ENCODE measurements around the gene C6orf136. TPM values are rescaled to one million over a fixed set of nuclear protein-coding genes. Genes with fewer than 3 reads are reported as not detected.
A peak's percentile ranks its signal among the peaks of the same experiment; 100 is the strongest.

Gene C6orf136
- total RNA-seq, 4 donors from 2014 or later, result 10.0 to 31.3 (median 15.5) TPM

DNA sequence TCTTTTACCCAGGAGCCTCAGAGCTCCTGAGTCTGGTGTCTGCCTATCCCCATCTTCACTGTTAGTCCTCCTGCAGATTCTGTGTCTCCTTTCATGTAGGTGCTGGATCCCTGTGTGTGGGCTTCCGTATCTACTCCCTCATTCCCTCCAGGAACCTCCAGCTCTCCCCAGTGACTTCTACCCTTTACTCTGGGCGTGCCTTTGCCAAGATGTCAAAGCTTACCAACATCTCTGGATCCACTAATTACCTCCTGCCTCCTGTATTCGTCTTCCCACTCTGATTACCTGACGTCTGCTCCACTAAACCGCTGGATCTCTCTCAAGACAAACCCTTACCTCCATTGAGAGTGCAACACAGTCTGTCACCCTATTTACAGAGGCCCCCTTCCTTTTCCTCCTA is 2.2 kb upstream of the C6orf136 start:
- no peak for DNase-seq (ENCODE audit: low spot score in 2 of 2)
- WGBS, result 82% methylated on average over 5 of the region's 5 CpGs
- H3K4me3 ChIP-seq, result no peak overlapping the region
- H3K36me3 ChIP-seq, result peaks cover 47% of the 10 kb centered on the region
- no peaks in the 10 kb centered on the region for H3K27me3 ChIP-seq
- peaks cover 22% of the 10 kb centered on the region for H3K4me1 ChIP-seq
- no peaks in the 10 kb centered on the region for H3K9me3 ChIP-seq
- TF ChIP-seq, protein P1, sequence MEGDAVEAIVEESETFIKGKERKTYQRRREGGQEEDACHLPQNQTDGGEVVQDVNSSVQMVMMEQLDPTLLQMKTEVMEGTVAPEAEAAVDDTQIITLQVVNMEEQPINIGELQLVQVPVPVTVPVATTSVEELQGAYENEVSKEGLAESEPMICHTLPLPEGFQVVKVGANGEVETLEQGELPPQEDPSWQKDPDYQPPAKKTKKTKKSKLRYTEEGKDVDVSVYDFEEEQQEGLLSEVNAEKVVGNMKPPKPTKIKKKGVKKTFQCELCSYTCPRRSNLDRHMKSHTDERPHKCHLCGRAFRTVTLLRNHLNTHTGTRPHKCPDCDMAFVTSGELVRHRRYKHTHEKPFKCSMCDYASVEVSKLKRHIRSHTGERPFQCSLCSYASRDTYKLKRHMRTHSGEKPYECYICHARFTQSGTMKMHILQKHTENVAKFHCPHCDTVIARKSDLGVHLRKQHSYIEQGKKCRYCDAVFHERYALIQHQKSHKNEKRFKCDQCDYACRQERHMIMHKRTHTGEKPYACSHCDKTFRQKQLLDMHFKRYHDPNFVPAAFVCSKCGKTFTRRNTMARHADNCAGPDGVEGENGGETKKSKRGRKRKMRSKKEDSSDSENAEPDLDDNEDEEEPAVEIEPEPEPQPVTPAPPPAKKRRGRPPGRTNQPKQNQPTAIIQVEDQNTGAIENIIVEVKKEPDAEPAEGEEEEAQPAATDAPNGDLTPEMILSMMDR (IDR thresholded peaks at IDR 0.05), result no peak
- TF ChIP-seq EP300 (IDR thresholded peaks at IDR 0.05), result no peak
- no peak for TF ChIP-seq POLR2A (IDR thresholded peaks at IDR 0.05)
- no peak for TF ChIP-seq POLR2AphosphoS5 (IDR thresholded peaks at IDR 0.05)
- no peak overlapping the region for H3K27ac ChIP-seq

DNA sequence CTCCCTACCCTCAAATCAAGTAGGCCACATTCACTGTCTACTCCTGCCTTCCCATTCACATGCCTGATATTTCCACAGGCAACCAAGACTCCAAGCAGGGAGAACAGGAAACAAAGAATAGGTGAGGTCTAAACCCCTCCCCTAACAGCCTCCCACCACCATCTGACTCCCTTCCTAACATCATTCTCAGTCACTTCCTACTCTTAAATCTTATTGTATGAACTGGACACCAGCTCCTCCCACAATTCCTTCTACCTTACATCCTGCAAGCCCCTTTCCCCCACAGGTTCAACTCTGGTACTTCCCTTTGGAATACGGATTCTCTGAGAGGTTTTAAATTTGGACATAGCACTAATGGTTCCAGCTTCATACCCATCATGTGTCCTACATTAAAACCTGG is 944 bp upstream of the C6orf136 start:
- WGBS, result 64% methylated on average over 1 of the region's 1 CpG
- H3K9me3 ChIP-seq, result no peaks in the 10 kb centered on the region
- TF ChIP-seq, protein P1 (IDR thresholded peaks at IDR 0.05), result no peak
- TF ChIP-seq EP300 (IDR thresholded peaks at IDR 0.05) (no peak), POLR2A (IDR thresholded peaks at IDR 0.05) (no peak), POLR2AphosphoS5 (IDR thresholded peaks at IDR 0.05) (no peak)
- no peak for DNase-seq (ENCODE audit: low spot score in 2 of 2)
- H3K36me3 ChIP-seq, result peaks cover 44% of the 10 kb centered on the region
- H3K27ac ChIP-seq, result no peak overlapping the region
- no peaks in the 10 kb centered on the region for H3K27me3 ChIP-seq
- peaks cover 22% of the 10 kb centered on the region for H3K4me1 ChIP-seq
- no peak overlapping the region for H3K4me3 ChIP-seq

DNA sequence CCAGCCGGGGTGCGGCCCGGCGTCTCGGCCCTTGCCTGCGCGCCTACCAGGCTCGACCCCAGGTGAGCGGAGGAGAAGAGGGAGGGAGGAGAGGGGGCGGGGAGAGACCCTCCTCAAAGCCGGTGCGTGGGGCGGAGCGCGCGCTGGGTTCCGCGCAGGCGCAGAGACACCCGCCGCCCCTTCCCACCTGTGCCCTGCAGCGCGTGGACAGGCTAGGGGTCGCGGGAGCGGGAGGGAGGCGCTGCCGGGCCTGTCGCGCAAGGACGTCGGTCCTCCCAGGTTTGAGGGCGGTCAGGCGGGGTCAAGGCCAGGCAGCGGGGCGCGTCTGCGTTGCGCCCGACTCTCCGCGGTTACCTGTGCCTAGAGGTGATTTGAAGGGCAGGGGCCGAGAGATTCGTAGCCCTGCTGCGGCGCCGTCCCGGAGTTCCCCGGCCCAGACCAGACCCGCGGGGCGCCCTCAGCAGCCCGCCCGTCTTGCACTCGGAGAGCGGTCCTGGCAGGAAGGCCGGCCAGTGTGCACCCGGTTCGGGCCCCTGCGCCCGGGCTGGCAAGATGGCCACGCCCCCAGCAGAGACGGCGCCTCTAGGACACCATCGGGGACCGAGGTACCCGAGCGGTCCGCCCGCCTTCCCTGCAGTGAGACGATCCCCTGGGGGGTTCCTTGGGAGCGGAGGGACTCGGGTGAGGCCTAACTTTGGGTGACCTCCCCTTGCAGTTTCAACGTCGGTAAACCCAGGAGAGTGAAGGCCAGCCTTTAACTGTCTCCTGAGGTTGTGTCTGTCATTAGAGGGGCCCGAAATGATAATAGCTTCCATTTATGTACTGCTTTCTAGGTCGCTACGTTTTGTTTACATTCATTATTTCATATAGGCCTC is 546 bp downstream of the C6orf136 start:
- DNase-seq (ENCODE audit: low spot score in 2 of 2), result peak; percentile 81 to 86
- 0% methylated on average over 16 of the region's 78 CpGs for WGBS
- H3K4me1 ChIP-seq, result peaks cover 22% of the 10 kb centered on the region
- peak in 1 of 2 donors; percentile 40 for TF ChIP-seq POLR2A (IDR thresholded peaks at IDR 0.05)
- no peak for TF ChIP-seq EP300 (IDR thresholded peaks at IDR 0.05)
- TF ChIP-seq, protein P1 (IDR thresholded peaks at IDR 0.05), result no peak
- peak in 1 of 3 donors; percentile 16 for TF ChIP-seq POLR2AphosphoS5 (IDR thresholded peaks at IDR 0.05)
- no peaks in the 10 kb centered on the region for H3K9me3 ChIP-seq
- H3K36me3 ChIP-seq, result peaks cover 44% of the 10 kb centered on the region
- peak overlapping the region; percentile 94 for H3K27ac ChIP-seq
- peak overlapping the region; percentile 96 for H3K4me3 ChIP-seq
- H3K27me3 ChIP-seq, result no peaks in the 10 kb centered on the region

DNA sequence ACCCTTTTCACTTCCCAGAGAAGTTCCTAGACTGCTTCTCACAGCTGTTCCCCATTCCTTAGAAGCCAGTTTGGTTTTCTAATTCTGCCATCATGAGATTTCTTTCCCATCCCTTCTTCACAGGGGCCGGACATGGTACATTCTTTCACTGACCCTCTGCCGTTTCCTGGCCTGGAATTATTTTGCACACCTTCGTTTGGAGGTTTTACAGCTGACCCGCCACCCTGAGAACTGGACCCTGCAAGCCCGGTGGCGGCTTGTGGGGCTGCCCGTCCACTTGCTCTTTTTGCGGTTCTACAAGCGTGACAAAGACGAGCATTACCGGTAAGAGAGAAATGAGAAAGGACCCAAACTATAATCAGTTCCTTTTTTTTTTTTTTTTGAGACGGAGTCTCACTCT is 4.2 kb downstream of the C6orf136 start:
- no peak for DNase-seq (ENCODE audit: low spot score in 2 of 2)
- Histone ChIP-seq H3K4me3 (no peak overlapping the region), H3K27me3 (no peaks in the 10 kb centered on the region), H3K27ac (no peak overlapping the region), H3K36me3 (peaks cover 63% of the 10 kb centered on the region), H3K9me3 (no peaks in the 10 kb centered on the region), H3K4me1 (peaks cover 20% of the 10 kb centered on the region)
- WGBS, result 90% methylated on average over 12 of the region's 12 CpGs
- TF ChIP-seq POLR2AphosphoS5 (IDR thresholded peaks at IDR 0.05) (no peak), POLR2A (IDR thresholded peaks at IDR 0.05) (no peak), EP300 (IDR thresholded peaks at IDR 0.05) (no peak)
- TF ChIP-seq, protein P1 (IDR thresholded peaks at IDR 0.05), result no peak
